Gastroesophageal sphincter (tissue), 2 donors: ENCODE data around the gene ZNF691.

ENCODE experiments used
- POLR2A ChIP-seq, 2 donors: fragments of 450-650 bp; IDR thresholded peaks; one replicate each; pipeline ENCODE4 v1.6.1; 2017; ENCODE audit warnings: antibody characterized with exemption in 2 of 2, mild to moderate bottlenecking in 2 of 2, moderate library complexity in 1 of 2
- POLR2AphosphoS5 ChIP-seq: sonication (generic); formaldehyde crosslinking; IDR thresholded peaks from one replicate; pipeline ENCODE4 v1.6.1; 2017; ENCODE audit warnings: antibody characterized with exemption

DNA sequence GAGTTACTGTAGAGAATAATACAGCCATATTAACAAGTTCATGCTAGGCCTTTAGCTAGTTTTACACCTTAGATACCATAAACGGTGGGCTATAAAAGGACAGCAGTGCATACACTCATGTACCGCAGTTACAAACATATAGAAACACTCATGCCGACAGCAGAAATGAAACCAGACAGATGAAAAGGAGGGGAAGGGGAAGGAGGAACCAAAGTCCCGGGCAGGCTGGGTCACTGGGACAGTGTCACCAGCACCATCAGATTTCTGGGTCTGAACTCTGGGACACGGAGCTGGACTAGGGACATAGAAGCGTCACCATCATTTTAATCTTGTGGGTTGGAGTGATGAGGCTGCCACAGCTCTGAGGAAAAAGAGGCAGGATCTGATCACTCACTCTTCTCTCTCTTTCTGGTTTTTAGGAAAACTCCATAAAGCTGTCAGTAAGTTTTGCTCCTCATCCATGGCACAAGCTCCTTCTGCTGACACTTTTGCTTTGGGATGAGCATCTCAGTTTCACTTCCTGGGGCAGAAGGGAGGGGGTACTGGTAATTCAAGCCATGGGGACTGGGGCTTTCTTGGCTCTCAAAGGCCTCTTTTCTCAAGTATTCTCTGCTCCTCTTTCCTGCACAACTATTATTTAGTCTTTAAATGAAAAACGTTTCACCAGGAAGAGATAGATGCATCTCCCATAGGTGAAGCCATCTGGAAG, 7.8 kb upstream of the ZNF691 start:
- TF ChIP-seq POLR2AphosphoS5 (no peak), POLR2A (IDR thresholded peaks at IDR 0.05) (no peak)
